ENCODE results near the gene SLAMF6.
A peak's percentile ranks its signal among the peaks of the same experiment; 100 is the strongest.

SLAMF6 gene

GRCh38 chr1:160437432-160438316, 85.4 kb downstream of the SLAMF6 start:
- Mint-ChIP-seq H3K36me3 (peaks cover 5% of the 10 kb centered on the region), H3K27me3 (no peaks in the 10 kb centered on the region), H3K27ac (peak overlapping the region; percentile 96), H3K9me3 (peaks cover 5% of the 10 kb centered on the region), H3K4me1 (peaks cover 28% of the 10 kb centered on the region), H3K4me3 (peak overlapping the region; percentile 71)
- no peak for DNase-seq (ENCODE audit: low spot score in 2 of 2)
- peak; percentile 95 for ATAC-seq (ENCODE audit: low read depth)

- Mint-ChIP-seq H3K27ac (peak overlapping the region; percentile 96), H3K27me3 (no peaks in the 10 kb centered on the region), H3K4me1 (peaks cover 33% of the 10 kb centered on the region), H3K9me3 (peaks cover 5% of the 10 kb centered on the region), H3K36me3 (peaks cover 5% of the 10 kb centered on the region), H3K4me3 (peak overlapping the region; percentile 32)
- DNase-seq (ENCODE audit: low spot score in 2 of 2) (no peak), ATAC-seq (ENCODE audit: low read depth) (no peak)
Observed at GRCh38 chr1:160436966-160437365, 86.1 kb downstream of the SLAMF6 start.
